ENCODE results near the gene CDCP2.

The CDCP2 gene

GRCh38 chr1:54152696-54153095 lies at the start of gene CDCP2:
CDCP2 (minus strand) TSS chr1:54153000; CDS start chr1:54152922, 78 bp downstream.
- DNase-seq = no peak

- DNase-seq = no peak
Observed at GRCh38 chr1:54200519-54200997, 47.8 kb upstream of the CDCP2 start.

DNA sequence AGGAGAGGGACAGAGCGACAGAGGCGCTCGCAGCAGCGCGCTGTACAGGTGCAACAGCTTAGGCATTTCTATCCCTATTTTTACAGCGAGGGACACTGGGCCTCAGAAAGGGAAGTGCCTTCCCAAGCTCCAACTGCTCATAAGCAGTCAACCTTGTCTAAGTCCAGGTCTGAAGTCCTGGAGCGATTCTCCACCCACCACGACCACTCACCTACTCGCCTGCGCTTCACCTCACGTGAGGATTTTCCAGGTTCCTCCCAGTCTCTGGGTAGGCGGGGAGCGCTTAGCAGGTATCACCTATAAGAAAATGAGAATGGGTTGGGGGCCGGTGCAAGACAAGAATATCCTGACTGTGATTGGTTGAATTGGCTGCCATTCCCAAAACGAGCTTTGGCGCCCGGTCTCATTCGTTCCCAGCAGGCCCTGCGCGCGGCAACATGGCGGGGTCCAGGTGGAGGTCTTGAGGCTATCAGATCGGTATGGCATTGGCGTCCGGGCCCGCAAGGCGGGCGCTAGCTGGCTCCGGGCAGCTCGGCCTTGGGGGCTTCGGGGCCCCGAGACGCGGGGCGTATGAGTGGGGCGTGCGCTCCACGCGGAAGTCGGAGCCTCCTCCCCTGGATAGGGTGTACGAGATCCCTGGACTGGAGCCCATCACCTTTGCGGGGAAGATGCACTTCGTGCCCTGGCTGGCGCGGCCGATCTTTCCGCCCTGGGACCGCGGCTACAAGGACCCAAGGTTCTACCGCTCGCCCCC lies 47.1 kb upstream of the CDCP2 start, which contains the start of the genes CYB5RL and MRPL37:
Gene CYB5RL (minus strand): TSS at position 266 of the 754 bp plus-strand sequence. CDS start 4,414 bp downstream, outside the sequence.
Gene MRPL37 (plus strand): TSS at position 403 of the 754 bp plus-strand sequence. CDS start 77 bp downstream, at position 480.
- peak; percentile 96 to 99 for DNase-seq

GRCh38 chr1:54199151-54199764 lies 46.5 kb upstream of the CDCP2 start:
- peak in 1 of 2 experiments; percentile 63 for DNase-seq

GRCh38 chr1:54193453-54193852 lies 40.7 kb upstream of the CDCP2 start:
- DNase-seq = no peak

GRCh38 chr1:54191525-54191924 lies 38.7 kb upstream of the CDCP2 start:
- no peak for DNase-seq

- no peak for DNase-seq
Observed at GRCh38 chr1:54190526-54190925, 37.7 kb upstream of the CDCP2 start.

DNA sequence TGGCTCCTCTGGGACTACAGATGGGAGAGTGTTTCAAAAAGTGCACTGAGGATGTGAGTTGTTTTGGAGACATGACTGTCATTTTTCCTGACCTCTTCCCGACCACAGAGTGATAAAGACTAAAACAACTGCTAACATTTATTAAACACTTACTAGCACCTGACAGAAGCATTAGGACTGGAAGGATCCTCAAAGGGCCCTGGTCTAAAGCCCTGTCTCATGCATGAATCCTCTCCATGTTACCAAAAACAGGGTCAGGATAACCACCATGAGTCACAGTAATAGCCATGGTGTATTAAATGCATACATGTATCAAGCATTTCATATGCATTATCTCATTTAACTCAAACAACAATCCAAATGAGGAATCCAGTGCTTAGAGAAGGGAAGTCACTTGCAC lies 35.5 kb upstream of the CDCP2 start:
- no peak for DNase-seq

DNA sequence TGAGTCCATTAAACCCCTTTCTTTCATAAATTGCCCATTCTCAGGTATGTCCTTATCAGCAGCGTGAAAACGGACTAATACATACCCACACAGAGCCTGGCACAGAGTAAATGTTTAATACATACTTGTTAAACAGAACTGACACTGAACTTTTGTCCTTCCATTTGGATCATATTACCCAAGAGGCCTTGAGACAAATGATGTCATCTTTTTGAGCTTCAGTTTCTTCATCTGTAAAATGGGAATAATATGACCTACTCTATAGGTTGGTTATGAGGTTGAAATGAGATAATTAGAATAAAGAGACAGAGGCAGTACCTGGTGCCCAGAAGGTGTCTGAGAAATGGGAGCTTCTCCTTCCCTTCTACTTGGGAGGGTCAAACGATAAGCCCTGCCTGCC lies 33.3 kb upstream of the CDCP2 start:
- no peak for DNase-seq

- DNase-seq = no peak
Observed at GRCh38 chr1:54180701-54181360, 28.0 kb upstream of the CDCP2 start.

DNA sequence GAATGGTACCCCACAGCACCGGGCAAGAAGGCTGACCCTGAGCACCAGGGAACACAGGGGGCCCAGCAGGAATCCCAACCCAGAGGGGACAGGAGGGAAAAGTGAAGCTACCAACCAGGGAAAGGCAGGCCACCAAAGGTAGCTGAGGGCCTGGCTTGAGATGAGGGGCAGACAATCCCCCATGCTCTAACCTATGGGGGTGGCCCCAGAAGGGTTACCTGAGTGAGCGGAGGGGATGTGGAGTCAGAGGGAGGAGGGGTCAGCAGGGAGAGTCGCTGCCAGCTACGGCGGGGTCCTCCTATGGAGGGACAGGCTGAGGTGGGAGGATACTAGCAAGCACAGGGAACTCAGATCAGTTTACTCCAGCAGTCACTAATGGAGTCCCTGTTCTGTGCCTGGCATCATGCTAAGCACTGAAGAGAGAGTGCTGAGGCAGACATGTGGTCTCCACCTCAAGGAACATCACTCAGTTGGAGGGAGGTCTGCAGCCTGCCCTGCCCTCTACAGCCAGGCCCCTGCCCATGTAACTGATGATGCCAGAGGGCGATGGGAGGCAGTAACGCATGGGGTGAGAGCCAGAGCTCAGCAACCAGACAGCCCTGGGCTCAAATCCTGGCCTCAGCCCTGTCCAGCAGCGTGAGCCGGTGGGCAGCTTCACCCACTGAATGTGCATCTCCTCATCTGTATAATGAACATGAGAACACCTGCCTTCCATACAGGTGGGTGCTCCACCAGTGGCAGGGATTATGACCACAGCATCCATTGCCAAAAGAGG lies 25.7 kb upstream of the CDCP2 start:
- DNase-seq = no peak

DNA sequence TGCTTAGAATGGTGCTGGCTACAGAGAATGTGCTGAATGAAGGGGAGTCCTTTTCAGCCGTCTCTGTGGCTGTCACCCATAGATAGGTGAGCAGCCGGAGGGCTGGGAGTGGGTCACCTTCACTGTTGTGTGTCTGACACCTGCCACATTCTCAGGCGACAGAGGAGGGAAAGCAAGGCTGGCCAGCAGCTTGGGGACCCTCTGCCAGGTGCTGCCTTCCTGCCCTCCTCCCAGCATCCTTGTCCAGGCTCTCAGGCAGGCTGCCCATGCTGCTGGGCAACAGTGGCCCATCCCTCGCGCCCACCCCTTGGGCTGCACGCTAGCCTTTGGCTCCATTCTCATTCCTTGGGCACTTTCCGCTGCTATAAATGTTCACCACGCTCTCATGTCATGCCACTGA lies 24.9 kb upstream of the CDCP2 start:
- no peak for DNase-seq

- DNase-seq = no peak
Observed at GRCh38 chr1:54176621-54177327, 24.0 kb upstream of the CDCP2 start.

GRCh38 chr1:54174106-54174505 lies 21.3 kb upstream of the CDCP2 start:
- DNase-seq = no peak

DNA sequence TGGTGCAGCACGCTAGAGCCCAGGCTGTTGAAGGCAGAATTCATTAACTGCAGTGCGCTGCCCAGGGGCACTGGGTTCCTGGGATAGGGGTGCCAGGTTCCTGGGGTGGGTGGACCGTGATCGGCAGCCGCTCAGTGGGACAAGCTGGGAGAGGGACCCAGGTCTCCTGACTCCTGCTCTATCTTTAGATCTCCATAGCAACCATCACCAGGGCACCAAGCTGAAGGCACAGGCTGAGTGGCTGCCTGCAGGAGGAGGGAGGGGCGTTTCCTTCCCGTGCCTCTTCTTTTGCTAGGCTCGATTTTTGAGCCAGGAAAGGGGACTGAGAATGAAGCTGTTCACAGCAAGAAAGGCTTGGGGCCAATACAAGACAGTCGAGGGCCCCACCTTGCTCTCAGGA lies 20.9 kb upstream of the CDCP2 start:
- no peak for DNase-seq

DNA sequence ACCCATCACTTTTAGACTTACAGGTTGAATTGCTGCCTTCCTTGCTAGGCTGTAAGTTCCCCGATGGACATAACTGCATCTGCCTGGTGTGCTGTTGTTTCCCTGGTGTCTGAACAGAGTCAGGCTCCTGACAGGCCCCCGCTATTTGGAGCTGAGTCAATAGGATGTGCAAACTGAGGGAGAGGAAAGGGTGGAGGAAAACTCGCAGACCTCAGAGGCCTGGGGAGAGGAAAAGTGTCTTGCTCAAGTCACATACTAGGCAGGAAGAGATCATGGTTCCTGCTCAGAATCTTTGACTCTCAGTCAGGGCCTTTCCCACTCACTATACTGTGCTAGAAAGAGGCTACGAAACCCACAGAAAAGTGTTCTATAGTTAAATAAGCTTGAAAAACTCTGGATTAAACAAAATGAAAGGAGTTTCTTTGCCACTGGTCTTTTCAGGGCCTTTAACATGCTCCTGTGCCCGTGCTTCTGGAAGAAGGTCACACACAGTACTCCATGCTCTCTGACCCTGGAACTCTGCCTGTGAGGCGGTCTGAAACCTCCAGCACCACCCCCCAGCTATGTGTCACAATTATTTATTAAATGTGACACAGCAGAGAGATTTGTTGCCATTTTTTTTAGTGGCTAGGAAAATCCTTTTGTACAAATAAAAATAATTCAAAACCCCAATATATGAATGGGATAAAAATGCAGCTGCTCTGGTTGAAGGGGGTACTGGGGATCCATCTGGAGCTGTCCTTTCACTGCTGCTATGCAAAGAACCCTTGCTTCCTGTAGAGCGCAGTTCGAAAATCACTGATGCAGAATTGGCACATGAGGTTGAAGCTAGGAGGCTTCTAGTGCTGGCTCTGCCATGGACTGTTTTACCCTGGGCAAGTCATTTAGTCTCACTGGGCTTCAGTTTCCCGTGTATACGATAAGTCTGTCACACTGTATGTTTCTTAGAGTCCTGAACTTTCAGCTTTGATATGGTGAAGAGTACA lies 20.1 kb upstream of the CDCP2 start:
- DNase-seq = no peak

GRCh38 chr1:54171606-54172005 lies 18.8 kb upstream of the CDCP2 start:
- no peak for DNase-seq

GRCh38 chr1:54171016-54171415 lies 18.2 kb upstream of the CDCP2 start:
- no peak for DNase-seq

DNA sequence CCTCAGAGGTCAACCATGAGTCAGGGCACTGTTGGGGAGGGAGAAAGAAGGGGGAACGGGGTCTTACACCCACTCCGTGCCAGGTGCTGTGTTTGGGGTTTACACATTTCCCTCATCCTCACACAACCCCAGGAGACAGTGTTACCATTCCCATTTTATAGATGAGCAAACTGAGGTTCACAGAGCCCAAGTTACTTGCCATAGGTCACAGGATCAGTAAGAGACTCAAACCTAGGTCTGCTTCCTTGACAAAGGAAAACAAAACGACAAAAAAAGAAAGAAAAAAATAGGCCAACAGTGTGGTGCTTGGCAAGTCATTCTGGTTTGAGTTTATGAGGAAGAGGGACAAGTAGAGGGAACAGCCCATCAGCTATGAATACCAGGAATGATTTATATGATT lies 16.3 kb upstream of the CDCP2 start:
- DNase-seq = no peak

GRCh38 chr1:54168206-54168965 lies 15.6 kb upstream of the CDCP2 start:
- no peak for DNase-seq
